Colonic mucosa (tissue), 4 donors: ENCODE results near the gene SNCA. TPM values are rescaled to one million over a fixed set of nuclear protein-coding genes. Genes with fewer than 3 reads are reported as not detected.

ENCODE experiments used
- DNase-seq: peaks from one replicate; pipeline ENCODE4 v3.0.0-alpha.2; 2020
- H3K27ac ChIP-seq: fragments of 200-600 bp; one replicate; pipeline ENCODE4 v1.8.0; 2021
- H3K27me3 ChIP-seq: fragments of 200-600 bp; one replicate; pipeline ENCODE4 v1.8.0; 2021
- H3K36me3 ChIP-seq: fragments of 200-600 bp; one replicate; pipeline ENCODE4 v1.8.0; 2021
- H3K4me1 ChIP-seq: fragments of 200-600 bp; one replicate; pipeline ENCODE4 v1.8.0; 2021; ENCODE audit warnings: mild to moderate bottlenecking
- H3K4me3 ChIP-seq: fragments of 200-600 bp; one replicate; pipeline ENCODE4 v1.8.0; 2021
- H3K9ac ChIP-seq, 2 donors: one replicate each; pipeline ENCODE4 v1.7.0; 2013; ENCODE audit warnings: control low read depth in 2 of 2, low read depth in 2 of 2, low read length in 2 of 2
- H3K9me3 ChIP-seq: fragments of 200-600 bp; one replicate; pipeline ENCODE4 v1.8.0; 2021
- CTCF ChIP-seq: fragments of 200-600 bp; IDR thresholded peaks from one replicate; pipeline ENCODE4 v1.8.0; 2022; ENCODE audit warnings: antibody characterized with exemption, mild to moderate bottlenecking
- intact Hi-C: fragments of 100-400 bp; cut with DNase I; formaldehyde crosslinking; loops from one replicate; pipeline ENCODE4 v1.14.1; 2022
- total RNA-seq, 2 donors: library from RNA; stranded (reverse); fragmentation: NEBNext Ultra II Directional in 1 of 2; extraction: Animal tissue kit (Norgen Biotek cat#: 25700) in 1 of 2; gene quantifications; one replicate each; pipeline ENCODE4 v1.2.1, GENCODE V29; 2021
- donor health status: healthy.
- donor health status: DM: no; HTN: no; CAD: no.
- donor health status: DM: no; HTN: no; CAD: no.

Gene SNCA
- total RNA-seq, 2 donors from 2014 or later, result 1.2 to 5.7 TPM

DNA sequence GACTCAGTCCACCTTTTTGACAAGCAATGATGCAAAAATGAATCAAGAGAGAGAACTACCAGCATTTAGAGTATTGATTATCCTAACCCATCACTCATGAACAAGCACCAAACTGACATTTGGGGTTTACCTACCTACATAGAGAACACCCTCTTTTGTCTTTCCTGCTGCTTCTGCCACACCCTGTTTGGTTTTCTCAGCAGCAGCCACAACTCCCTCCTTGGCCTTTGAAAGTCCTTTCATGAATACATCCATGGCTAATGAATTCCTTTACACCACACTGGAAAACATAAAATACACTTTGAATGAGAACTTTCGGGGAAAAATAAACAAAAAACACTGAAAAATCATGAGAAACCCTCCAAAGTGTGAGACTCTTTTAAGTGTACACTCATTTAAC is 1.5 kb downstream of the SNCA start:
- Histone ChIP-seq H3K27ac (no peak overlapping the region), H3K9ac (no peak overlapping the region), H3K9me3 (no peaks in the 10 kb centered on the region), H3K36me3 (no peaks in the 10 kb centered on the region), H3K27me3 (peaks cover 42% of the 10 kb centered on the region), H3K4me3 (no peak overlapping the region), H3K4me1 (peaks cover 6% of the 10 kb centered on the region)
- intact Hi-C loops, result no loop called here
- DNase-seq, result no peak
- no peak for TF ChIP-seq CTCF

DNA sequence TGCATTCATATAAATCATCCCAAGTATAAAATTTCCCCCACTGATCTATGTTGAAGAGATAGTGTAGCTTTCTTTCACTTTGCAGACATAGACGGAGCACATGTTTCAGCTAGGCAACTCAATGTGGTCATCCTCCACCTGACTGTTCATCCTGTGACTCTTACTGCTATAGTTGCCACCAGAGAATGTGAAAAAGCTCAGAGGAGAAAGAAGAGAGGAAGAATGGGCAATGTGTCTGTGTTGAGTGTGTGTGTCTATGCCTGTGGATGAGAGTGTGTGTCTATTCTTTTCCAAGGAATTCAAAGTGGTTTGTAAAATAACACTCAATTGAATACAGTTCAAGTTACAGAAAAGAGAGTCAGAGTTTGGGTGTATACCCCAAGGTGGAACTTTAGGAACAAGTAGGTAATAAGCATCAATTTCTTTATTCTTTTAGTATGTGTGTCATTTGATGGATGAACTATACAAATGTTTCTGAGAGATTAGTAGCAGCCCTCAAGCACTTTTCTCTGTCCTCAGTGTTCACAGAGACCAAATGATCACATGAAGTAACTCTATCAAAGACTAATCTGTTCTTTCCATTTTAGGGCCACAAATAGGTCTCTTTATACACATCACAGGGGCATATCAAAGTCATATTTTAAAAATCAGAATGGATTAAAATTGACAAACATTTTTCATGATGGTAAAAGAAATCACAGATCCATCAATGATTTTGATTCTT is 2.3 kb downstream of the SNCA start:
- Histone ChIP-seq H3K27ac (no peak overlapping the region), H3K4me3 (no peak overlapping the region), H3K27me3 (peaks cover 38% of the 10 kb centered on the region), H3K4me1 (peaks cover 6% of the 10 kb centered on the region), H3K9ac (no peak overlapping the region), H3K9me3 (no peaks in the 10 kb centered on the region), H3K36me3 (no peaks in the 10 kb centered on the region)
- TF ChIP-seq CTCF, result no peak
- DNase-seq, result no peak
- intact Hi-C loops, result no loop called here

DNA sequence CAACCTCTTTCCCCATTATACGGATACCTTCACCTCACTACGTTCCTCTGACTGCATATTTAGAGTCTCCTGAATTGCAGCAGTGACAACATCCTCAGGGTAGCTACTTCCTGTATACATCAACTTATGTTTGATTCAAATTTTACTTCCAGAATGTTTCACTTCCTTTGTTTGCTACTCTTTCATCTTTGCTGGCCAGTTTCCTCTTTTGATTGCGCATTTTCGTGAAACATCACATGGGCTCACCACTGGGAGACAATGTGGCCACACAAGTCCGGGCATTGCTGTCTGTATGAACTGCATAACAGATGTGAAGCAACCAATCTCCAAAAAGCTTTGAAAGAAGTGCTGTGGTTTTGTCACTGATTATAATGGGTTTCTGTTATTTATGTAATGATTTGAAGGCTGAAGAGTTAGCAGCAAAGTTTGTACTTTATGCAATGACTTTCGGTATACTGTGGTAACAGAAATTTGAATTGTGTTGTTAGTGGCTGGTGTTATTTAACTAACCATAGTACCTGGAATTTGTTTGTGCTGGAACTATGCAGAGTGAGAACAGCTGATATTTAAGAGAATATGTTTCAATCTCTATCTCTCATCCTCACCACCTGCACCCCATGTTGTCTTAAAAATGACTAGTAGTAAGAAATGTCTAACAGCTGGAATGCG is 7.4 kb downstream of the SNCA start:
- Histone ChIP-seq H3K27me3 (no peaks in the 10 kb centered on the region), H3K27ac (no peak overlapping the region), H3K9me3 (no peaks in the 10 kb centered on the region), H3K36me3 (no peaks in the 10 kb centered on the region), H3K9ac (no peak overlapping the region), H3K4me3 (no peak overlapping the region), H3K4me1 (no peaks in the 10 kb centered on the region)
- DNase-seq, result no peak
- intact Hi-C loops, result no loop called here
- TF ChIP-seq CTCF, result no peak

DNA sequence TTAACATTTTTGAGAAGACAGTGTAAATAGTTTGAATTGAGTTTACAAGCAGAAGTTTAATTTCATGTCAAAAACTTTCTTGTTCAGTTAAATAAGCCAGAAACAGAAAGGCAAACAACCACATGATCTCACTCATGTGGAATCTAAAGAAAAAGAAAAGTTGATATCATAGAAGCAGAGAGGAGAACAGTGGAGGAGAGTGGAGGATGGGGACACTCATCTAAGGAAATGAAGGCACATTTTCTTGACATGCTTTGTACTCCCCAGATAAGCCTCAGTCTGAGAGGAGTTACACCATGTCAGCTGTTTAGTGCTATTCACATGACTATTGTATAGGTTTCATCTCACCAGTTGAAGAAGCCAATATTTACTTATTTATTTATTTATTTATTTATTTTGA is 13.5 kb downstream of the SNCA start:
- H3K4me3 ChIP-seq, result no peak overlapping the region
- no peak overlapping the region for H3K27ac ChIP-seq
- DNase-seq, result no peak
- intact Hi-C loops, result no loop called here
- no peaks in the 10 kb centered on the region for H3K27me3 ChIP-seq
- H3K9ac ChIP-seq, result no peak overlapping the region
- H3K9me3 ChIP-seq, result no peaks in the 10 kb centered on the region
- H3K4me1 ChIP-seq, result no peaks in the 10 kb centered on the region
- no peaks in the 10 kb centered on the region for H3K36me3 ChIP-seq
- no peak for TF ChIP-seq CTCF

- no peak overlapping the region for H3K4me3 ChIP-seq
- intact Hi-C loops, result no loop called here
- H3K27me3 ChIP-seq, result no peaks in the 10 kb centered on the region
- no peak overlapping the region for H3K27ac ChIP-seq
- no peak overlapping the region for H3K9ac ChIP-seq
- no peak for TF ChIP-seq CTCF
- H3K36me3 ChIP-seq, result no peaks in the 10 kb centered on the region
- no peak for DNase-seq
- H3K9me3 ChIP-seq, result no peaks in the 10 kb centered on the region
- H3K4me1 ChIP-seq, result no peaks in the 10 kb centered on the region
These were observed 15.3 kb downstream of the SNCA start for GRCh38 chr4:89821612-89822011.
